Inflammatory macrophage treated with lipopolysaccharide for 1 hour (primary cell): ENCODE results near the gene TDRD7.

Experiments used
- DNase-seq, 2 donors: peaks; one replicate each; pipeline ENCODE4 v3.0.0-alpha.2; 2020 to 2022

TDRD7 gene

GRCh38 chr9:97411789-97412625 is at the start of gene TDRD7:
Gene TDRD7 (plus strand): TSS chr9:97412096. CDS start chr9:97428466, 16,370 bp downstream.
- peak; percentile 86 to 97 for DNase-seq

- peak; percentile 55 to 90 for DNase-seq
These were observed 48.9 kb upstream of the TDRD7 start for GRCh38 chr9:97362777-97363545.

GRCh38 chr9:97363661-97364299 is 48.1 kb upstream of the TDRD7 start:
- no peak for DNase-seq

- no peak for DNase-seq
These were observed 47.0 kb upstream of the TDRD7 start for GRCh38 chr9:97364769-97365490.

GRCh38 chr9:97365634-97366033 is 46.3 kb upstream of the TDRD7 start:
- peak; percentile 49 to 53 for DNase-seq

- DNase-seq: no peak
These were observed 45.4 kb upstream of the TDRD7 start for GRCh38 chr9:97366476-97366875.

- DNase-seq: peak; percentile 10 to 16
These were observed 45.0 kb upstream of the TDRD7 start for GRCh38 chr9:97366889-97367288.

GRCh38 chr9:97367729-97368128 is 44.2 kb upstream of the TDRD7 start:
- DNase-seq: no peak

GRCh38 chr9:97368964-97369363 is 42.9 kb upstream of the TDRD7 start:
- DNase-seq: no peak

GRCh38 chr9:97372580-97372979 is 39.3 kb upstream of the TDRD7 start:
- no peak for DNase-seq

GRCh38 chr9:97373331-97373730 is 38.6 kb upstream of the TDRD7 start:
- DNase-seq: no peak

- no peak for DNase-seq
These were observed 37.1 kb upstream of the TDRD7 start for GRCh38 chr9:97374811-97375210.

- peak in 1 of 2 donors; percentile 12 for DNase-seq
These were observed 35.0 kb upstream of the TDRD7 start for GRCh38 chr9:97376902-97377301.

- DNase-seq: no peak
These were observed 29.7 kb upstream of the TDRD7 start for GRCh38 chr9:97382099-97382718.

- DNase-seq: no peak
These were observed 27.3 kb upstream of the TDRD7 start for GRCh38 chr9:97384406-97385262.

- no peak for DNase-seq
These were observed 26.2 kb upstream of the TDRD7 start for GRCh38 chr9:97385626-97386264.

- no peak for DNase-seq
These were observed 25.6 kb upstream of the TDRD7 start for GRCh38 chr9:97386265-97386633.

- DNase-seq: peak; percentile 42 to 92
These were observed 25.0 kb upstream of the TDRD7 start for GRCh38 chr9:97386733-97387503.

GRCh38 chr9:97387504-97387886 is 24.4 kb upstream of the TDRD7 start:
- no peak for DNase-seq
